ENCODE measurements around the gene C11orf52.
"Not testable (repeated sequence)": the region's sequence is repeated elsewhere in the genome, so short reads cannot be mapped to it uniquely, and the experiment has no call there.

C11orf52 gene

GRCh38 chr11:111918390-111919256 lies at the start of gene C11orf52:
Gene C11orf52, plus strand, starts transcription at chr11:111918913. Its CDS starts 60 bp downstream, at chr11:111918973.
- DNase-seq, result no peak

GRCh38 chr11:111870113-111870512 lies 48.6 kb upstream of the C11orf52 start:
- DNase-seq, result no peak

GRCh38 chr11:111870522-111870885 lies 48.2 kb upstream of the C11orf52 start:
- DNase-seq, result no peak

GRCh38 chr11:111870886-111871692 lies 47.6 kb upstream of the C11orf52 start, which contains the start of gene ALG9:
Gene ALG9, minus strand, starts transcription at chr11:111871581. Its CDS starts 99 bp downstream, at chr11:111871482.
- DNase-seq, result peak; percentile 84

- no peak for DNase-seq
These were observed 47.0 kb upstream of the C11orf52 start for GRCh38 chr11:111871693-111872161.

- DNase-seq, result no peak
These were observed 40.3 kb upstream of the C11orf52 start for GRCh38 chr11:111878385-111878848.

GRCh38 chr11:111878849-111879636 lies 39.7 kb upstream of the C11orf52 start, which contains the start of the genes CFAP68 and FDXACB1:
Gene CFAP68, plus strand, starts transcription at chr11:111879541. Its CDS starts 20 bp downstream, at chr11:111879561.
Gene FDXACB1, minus strand, starts transcription at chr11:111879165. Its CDS starts 33 bp downstream, at chr11:111879132.
- DNase-seq, result peak; percentile 98

GRCh38 chr11:111879637-111879960 lies 39.1 kb upstream of the C11orf52 start:
- DNase-seq, result no peak

- DNase-seq, result no peak
These were observed 36.5 kb upstream of the C11orf52 start for GRCh38 chr11:111882202-111882601.

- DNase-seq, result not testable (repeated sequence)
These were observed 33.7 kb upstream of the C11orf52 start for GRCh38 chr11:111885053-111885452.

GRCh38 chr11:111886032-111886431 lies 32.7 kb upstream of the C11orf52 start:
- DNase-seq, result no peak

- DNase-seq, result no peak
These were observed 31.9 kb upstream of the C11orf52 start for GRCh38 chr11:111886844-111887243.

GRCh38 chr11:111905411-111905810 lies 13.3 kb upstream of the C11orf52 start:
- no peak for DNase-seq

GRCh38 chr11:111906680-111907079 lies 12.0 kb upstream of the C11orf52 start:
- no peak for DNase-seq

GRCh38 chr11:111908639-111909305 lies 9.9 kb upstream of the C11orf52 start:
- DNase-seq, result no peak

- no peak for DNase-seq
These were observed 9.3 kb upstream of the C11orf52 start for GRCh38 chr11:111909378-111909777.

- no peak for DNase-seq
These were observed 7.8 kb upstream of the C11orf52 start for GRCh38 chr11:111910676-111911562.

GRCh38 chr11:111911563-111912401 lies 6.9 kb upstream of the C11orf52 start, which contains the start of gene CRYAB:
Gene CRYAB, minus strand, starts transcription at chr11:111911770. Its CDS starts 46 bp downstream, at chr11:111911724.
- DNase-seq, result no peak

- no peak for DNase-seq
These were observed 6.2 kb upstream of the C11orf52 start, which contains the start of gene HSPB2 for GRCh38 chr11:111912535-111912934. Gene HSPB2, plus strand, starts transcription at chr11:111912734. Its CDS starts 96 bp downstream, at chr11:111912830.
